ENCODE results near the gene BASP1. TPM values are rescaled to one million over a fixed set of nuclear protein-coding genes. Genes with fewer than 3 reads are reported as not detected.
A peak's percentile ranks its signal among the peaks of the same experiment; 100 is the strongest.

The BASP1 gene
- total and polyA plus RNA-seq, 10 of the 15 experiments (the other 5 are each of a cell fraction or from before 2014, with no cell fraction given): 27.3 to 190 (median 102) TPM

DNA sequence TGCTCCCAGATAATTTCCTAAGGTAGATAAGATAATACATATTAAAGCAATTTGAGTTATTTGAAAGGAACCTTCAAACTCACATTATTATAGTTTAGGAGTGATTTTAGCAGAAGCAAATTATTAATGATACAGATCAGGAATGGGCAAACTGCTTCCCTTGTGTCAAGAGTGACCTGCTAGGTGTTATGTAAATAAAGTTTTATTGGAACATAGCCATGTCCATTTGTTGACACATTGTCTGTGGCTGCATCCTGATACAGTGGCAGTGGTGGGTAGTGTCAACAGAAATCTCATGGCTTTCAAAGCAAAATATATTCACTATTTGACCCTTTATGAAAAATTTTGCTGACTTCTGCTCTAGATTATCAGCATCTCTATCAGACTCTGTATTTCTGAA lies 11.4 kb upstream of the BASP1 start:
- DNase-seq (ENCODE audit: low read depth, low spot score) (no peak), ATAC-seq (no peak), FAIRE-seq (peak; percentile 44)
- ChIA-PET RAD21 (ENCODE audit: unreplicated experiment) (no interaction called here), CTCF (interaction anchor here (3.3 to 4.4 kb wide), 2 partner anchors 9 to 15 kb away, joined by 25 to 26 read pairs; no protein-coding TSS in a partner anchor), SMC1A (ENCODE audit: uncharacterized antibody, unreplicated experiment) (no interaction called here), POLR2A (no interaction called here)
- intact Hi-C loops (cut with micrococcal nuclease; ENCODE audit: unreplicated experiment) (no loop called here), in situ Hi-C loops (cut with MboI) (no loop called here)
- no peaks in the 10 kb centered on the region for H3K36me3 ChIP-seq (ENCODE audit: control insufficient read depth in 2 of 2, insufficient read depth in 2 of 2, low read length in 1 of 2)
- no peak overlapping the region for H2AFZ ChIP-seq (ENCODE audit: control insufficient read depth, low read depth, low read length)
- no peak overlapping the region for H3K27ac ChIP-seq (ENCODE audit: control insufficient read depth, insufficient read depth)
- H3K9me3 ChIP-seq (replicated peaks; ENCODE audit: control insufficient read depth, insufficient read depth, low read length): no peaks in the 10 kb centered on the region
- no peak overlapping the region for H3K4me2 ChIP-seq (ENCODE audit: control insufficient read depth, insufficient read depth)
- no peaks in the 10 kb centered on the region for H3K79me2 ChIP-seq (ENCODE audit: control insufficient read depth, insufficient read depth, low read length)
- BruUV-seq (replicated peaks): no TSS peak
- no peaks in the 10 kb centered on the region for H3K27me3 ChIP-seq (replicated peaks in 1 of 2; ENCODE audit: control insufficient read depth in 2 of 2, insufficient read depth in 2 of 2, low read length in 1 of 2)
- TF ChIP-seq, protein P1, sequence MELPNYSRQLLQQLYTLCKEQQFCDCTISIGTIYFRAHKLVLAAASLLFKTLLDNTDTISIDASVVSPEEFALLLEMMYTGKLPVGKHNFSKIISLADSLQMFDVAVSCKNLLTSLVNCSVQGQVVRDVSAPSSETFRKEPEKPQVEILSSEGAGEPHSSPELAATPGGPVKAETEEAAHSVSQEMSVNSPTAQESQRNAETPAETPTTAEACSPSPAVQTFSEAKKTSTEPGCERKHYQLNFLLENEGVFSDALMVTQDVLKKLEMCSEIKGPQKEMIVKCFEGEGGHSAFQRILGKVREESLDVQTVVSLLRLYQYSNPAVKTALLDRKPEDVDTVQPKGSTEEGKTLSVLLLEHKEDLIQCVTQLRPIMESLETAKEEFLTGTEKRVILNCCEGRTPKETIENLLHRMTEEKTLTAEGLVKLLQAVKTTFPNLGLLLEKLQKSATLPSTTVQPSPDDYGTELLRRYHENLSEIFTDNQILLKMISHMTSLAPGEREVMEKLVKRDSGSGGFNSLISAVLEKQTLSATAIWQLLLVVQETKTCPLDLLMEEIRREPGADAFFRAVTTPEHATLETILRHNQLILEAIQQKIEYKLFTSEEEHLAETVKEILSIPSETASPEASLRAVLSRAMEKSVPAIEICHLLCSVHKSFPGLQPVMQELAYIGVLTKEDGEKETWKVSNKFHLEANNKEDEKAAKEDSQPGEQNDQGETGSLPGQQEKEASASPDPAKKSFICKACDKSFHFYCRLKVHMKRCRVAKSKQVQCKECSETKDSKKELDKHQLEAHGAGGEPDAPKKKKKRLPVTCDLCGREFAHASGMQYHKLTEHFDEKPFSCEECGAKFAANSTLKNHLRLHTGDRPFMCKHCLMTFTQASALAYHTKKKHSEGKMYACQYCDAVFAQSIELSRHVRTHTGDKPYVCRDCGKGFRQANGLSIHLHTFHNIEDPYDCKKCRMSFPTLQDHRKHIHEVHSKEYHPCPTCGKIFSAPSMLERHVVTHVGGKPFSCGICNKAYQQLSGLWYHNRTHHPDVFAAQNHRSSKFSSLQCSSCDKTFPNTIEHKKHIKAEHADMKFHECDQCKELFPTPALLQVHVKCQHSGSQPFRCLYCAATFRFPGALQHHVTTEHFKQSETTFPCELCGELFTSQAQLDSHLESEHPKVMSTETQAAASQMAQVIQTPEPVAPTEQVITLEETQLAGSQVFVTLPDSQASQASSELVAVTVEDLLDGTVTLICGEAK (IDR thresholded peaks at IDR 0.05; ENCODE audit: borderline replicate concordance): peak; percentile 46; the same call in 1 of the 2 replicates
- no peak for TF ChIP-seq NFYB (IDR thresholded peaks at IDR 0.05; ENCODE audit: insufficient read depth, low read depth, low read length)
- TF ChIP-seq STAT3 (IDR thresholded peaks at IDR 0.05; ENCODE audit: low read depth, low read length): no peak
- H3K4me1 ChIP-seq (ENCODE audit: control insufficient read depth, insufficient read depth, low read length): no peaks in the 10 kb centered on the region
- no peaks in the 10 kb centered on the region for H4K20me1 ChIP-seq (ENCODE audit: control insufficient read depth, insufficient read depth)
- no peak overlapping the region for H3K4me3 ChIP-seq
- H3K9ac ChIP-seq (ENCODE audit: control insufficient read depth, insufficient read depth, low read length): no peak overlapping the region
